Keratinocyte (primary cell): ENCODE data around the gene TOLLIP.

Experiments
- EZH2 ChIP-seq: IDR thresholded peaks from one replicate; pipeline ENCODE4 v1.6.1; 2012; ENCODE audit warnings: inconsistent platforms, mild to moderate bottlenecking, low read length, moderate library complexity
- TF ChIP-seq, protein P1 (sequence below), 3 experiments: IDR thresholded peaks in 1 of 3; conservative IDR thresholded peaks in 1 of 3; optimal IDR thresholded peaks in 1 of 3; 2 replicates in 2 of 3; 3 replicates in 1 of 3; pipeline versions ENCODE3 to v1.5.1; 2011; ENCODE audit warnings: low read length in 3 of 3, mild to moderate bottlenecking in 3 of 3, moderate library complexity in 2 of 3, control low read depth in 1 of 3, inconsistent platforms in 1 of 3; ENCODE audit not compliant: insufficient read depth in 2 of 3; ENCODE audit errors: extremely low read depth in 1 of 3

DNA sequence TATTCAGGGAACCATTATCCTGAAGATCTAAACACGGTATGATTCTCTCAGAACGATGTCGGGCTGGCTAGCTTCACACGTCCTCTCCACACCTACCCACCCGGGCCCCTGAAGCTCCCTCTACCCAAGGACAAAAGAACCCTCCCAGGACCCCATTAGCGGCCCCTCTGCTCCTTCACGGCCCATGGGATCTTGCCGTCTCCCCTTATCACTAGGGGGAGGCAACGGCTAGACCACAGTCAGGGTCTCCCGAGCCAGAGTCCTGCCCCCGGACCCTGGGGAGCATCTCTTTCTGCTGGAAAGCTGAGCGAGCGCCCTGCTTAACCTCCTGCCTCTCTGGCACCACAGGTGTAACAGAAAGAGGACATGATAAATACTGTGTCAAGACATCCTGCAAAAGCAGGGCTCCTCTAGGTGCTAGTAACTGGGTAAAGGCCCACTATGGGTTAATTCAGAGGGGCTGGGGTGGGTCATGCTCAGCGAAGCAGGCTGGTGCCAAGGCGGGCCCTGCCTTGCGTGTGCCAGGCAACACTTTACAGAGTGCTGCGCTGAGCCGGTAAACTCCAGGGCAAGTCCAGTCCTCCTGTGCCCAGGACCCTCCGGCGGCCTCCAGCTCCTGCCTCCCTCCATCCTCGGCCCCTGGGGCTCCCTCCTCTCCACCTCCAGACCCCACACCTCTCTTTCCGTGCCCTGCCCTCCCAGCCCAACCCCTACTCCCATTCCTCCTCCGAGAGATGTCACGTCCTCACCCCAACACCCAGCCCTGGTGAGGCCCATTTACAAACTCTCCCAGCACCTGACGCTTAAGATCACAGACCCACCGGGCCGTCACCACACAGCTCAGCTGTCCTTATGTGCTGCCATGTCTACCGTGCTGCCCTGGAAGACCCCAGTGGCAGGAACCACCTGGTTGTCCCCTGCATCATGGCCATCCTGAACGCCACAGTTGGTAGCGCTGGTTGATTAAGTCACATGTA, 3.0 kb downstream of the TOLLIP start:
- TF ChIP-seq, protein P1, sequence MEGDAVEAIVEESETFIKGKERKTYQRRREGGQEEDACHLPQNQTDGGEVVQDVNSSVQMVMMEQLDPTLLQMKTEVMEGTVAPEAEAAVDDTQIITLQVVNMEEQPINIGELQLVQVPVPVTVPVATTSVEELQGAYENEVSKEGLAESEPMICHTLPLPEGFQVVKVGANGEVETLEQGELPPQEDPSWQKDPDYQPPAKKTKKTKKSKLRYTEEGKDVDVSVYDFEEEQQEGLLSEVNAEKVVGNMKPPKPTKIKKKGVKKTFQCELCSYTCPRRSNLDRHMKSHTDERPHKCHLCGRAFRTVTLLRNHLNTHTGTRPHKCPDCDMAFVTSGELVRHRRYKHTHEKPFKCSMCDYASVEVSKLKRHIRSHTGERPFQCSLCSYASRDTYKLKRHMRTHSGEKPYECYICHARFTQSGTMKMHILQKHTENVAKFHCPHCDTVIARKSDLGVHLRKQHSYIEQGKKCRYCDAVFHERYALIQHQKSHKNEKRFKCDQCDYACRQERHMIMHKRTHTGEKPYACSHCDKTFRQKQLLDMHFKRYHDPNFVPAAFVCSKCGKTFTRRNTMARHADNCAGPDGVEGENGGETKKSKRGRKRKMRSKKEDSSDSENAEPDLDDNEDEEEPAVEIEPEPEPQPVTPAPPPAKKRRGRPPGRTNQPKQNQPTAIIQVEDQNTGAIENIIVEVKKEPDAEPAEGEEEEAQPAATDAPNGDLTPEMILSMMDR (optimal IDR thresholded peaks at IDR 0.05 in 1 of 3, IDR thresholded peaks at IDR 0.05 in 1 of 3, conservative IDR thresholded peaks at IDR 0.05 in 1 of 3; ENCODE audit: extremely low read depth in 1 of 3, insufficient read depth in 2 of 3, low read length in 3 of 3): no peak
- TF ChIP-seq EZH2: no peak
